ENCODE results near the gene TMEM273. TPM values are rescaled to one million over a fixed set of nuclear protein-coding genes. Genes with fewer than 3 reads are reported as not detected.

Gene TMEM273
- total RNA-seq, 1 experiment from 2014 or later = 0.09 TPM

GRCh38 chr10:49168831-49169500 is 19.2 kb downstream of the TMEM273 start:
- TF ChIP-seq ZNF671 (CRISPR knock-in tag; IDR thresholded peaks at IDR 0.05) (no peak), MXD4 (CRISPR knock-in tag; IDR thresholded peaks at IDR 0.05; ENCODE audit: borderline replicate concordance) (no peak)
- no peak for DNase-seq (ENCODE audit: low spot score)
- Mint-ChIP-seq H3K27me3 (ENCODE audit: low read depth) (no peaks in the 10 kb centered on the region; the same call in 1 of the 2 replicates), H3K36me3 (no peaks in the 10 kb centered on the region), H3K4me1 (peaks cover 8% of the 10 kb centered on the region), H3K27ac (no peak overlapping the region), H3K4me3 (no peak overlapping the region), H3K9me3 (no peaks in the 10 kb centered on the region)
- no peak for ATAC-seq
- CTCF ChIA-PET = interaction anchor here (1.2 kb wide), 1 partner anchor 350 kb away, joined by 3 read pairs; no protein-coding TSS in a partner anchor
- POLR2A ChIA-PET = no interaction called here

DNA sequence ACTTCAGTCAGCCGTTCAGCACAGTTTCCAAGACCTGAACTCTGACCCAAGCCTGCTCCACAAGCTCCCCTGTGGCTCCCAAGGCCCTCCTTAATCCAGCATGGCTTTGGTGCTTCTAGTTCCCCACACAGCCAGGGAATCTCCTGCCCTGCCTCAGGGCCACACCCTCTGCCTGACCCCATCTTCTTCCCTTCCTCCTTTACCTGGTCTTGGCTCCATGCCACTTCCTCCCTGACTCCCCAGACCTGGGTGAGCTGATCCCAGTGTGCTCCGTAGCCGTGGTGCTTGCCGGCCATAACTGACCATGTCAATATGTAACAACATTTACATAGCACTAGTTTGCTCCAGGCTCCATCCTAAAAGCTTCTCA is 20.0 kb downstream of the TMEM273 start:
- no peak overlapping the region for H3K27ac Mint-ChIP-seq
- POLR2A ChIA-PET = no interaction called here
- DNase-seq (ENCODE audit: low spot score) = no peak
- no peaks in the 10 kb centered on the region; the same call in 1 of the 2 replicates for H3K27me3 Mint-ChIP-seq (ENCODE audit: low read depth)
- CTCF ChIA-PET = interaction anchor here (0.9 kb wide), 1 partner anchor 512 kb away, joined by 4 read pairs; no protein-coding TSS in a partner anchor
- no peak for ATAC-seq
- H3K4me1 Mint-ChIP-seq = peaks cover 8% of the 10 kb centered on the region
- H3K36me3 Mint-ChIP-seq = no peaks in the 10 kb centered on the region
- no peaks in the 10 kb centered on the region for H3K9me3 Mint-ChIP-seq
- H3K4me3 Mint-ChIP-seq = no peak overlapping the region
- TF ChIP-seq, protein P1, sequence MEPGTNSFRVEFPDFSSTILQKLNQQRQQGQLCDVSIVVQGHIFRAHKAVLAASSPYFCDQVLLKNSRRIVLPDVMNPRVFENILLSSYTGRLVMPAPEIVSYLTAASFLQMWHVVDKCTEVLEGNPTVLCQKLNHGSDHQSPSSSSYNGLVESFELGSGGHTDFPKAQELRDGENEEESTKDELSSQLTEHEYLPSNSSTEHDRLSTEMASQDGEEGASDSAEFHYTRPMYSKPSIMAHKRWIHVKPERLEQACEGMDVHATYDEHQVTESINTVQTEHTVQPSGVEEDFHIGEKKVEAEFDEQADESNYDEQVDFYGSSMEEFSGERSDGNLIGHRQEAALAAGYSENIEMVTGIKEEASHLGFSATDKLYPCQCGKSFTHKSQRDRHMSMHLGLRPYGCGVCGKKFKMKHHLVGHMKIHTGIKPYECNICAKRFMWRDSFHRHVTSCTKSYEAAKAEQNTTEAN (CRISPR knock-in tag; IDR thresholded peaks at IDR 0.05) = no peak
- no peak for TF ChIP-seq JUN (CRISPR knock-in tag; IDR thresholded peaks at IDR 0.05)
- no peak for TF ChIP-seq USF2 (CRISPR knock-in tag; IDR thresholded peaks at IDR 0.05)
- no peak for TF ChIP-seq ATF6 (CRISPR knock-in tag; IDR thresholded peaks at IDR 0.05)
- TF ChIP-seq TP53 (CRISPR knock-in tag; IDR thresholded peaks at IDR 0.05) = no peak
- TF ChIP-seq ZNF263 (CRISPR knock-in tag; IDR thresholded peaks at IDR 0.05; ENCODE audit: low read depth) = no peak
- TF ChIP-seq, protein P2, sequence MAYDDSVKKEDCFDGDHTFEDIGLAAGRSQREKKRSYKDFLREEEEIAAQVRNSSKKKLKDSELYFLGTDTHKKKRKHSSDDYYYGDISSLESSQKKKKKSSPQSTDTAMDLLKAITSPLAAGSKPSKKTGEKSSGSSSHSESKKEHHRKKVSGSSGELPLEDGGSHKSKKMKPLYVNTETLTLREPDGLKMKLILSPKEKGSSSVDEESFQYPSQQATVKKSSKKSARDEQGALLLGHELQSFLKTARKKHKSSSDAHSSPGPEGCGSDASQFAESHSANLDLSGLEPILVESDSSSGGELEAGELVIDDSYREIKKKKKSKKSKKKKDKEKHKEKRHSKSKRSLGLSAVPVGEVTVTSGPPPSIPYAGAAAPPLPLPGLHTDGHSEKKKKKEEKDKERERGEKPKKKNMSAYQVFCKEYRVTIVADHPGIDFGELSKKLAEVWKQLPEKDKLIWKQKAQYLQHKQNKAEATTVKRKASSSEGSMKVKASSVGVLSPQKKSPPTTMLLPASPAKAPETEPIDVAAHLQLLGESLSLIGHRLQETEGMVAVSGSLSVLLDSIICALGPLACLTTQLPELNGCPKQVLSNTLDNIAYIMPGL (CRISPR knock-in tag; IDR thresholded peaks at IDR 0.05) = no peak
- TF ChIP-seq GTF2I (CRISPR knock-in tag; conservative IDR thresholded peaks at IDR 0.05) = no peak
- no peak for TF ChIP-seq ETV6 (CRISPR knock-in tag; IDR thresholded peaks at IDR 0.05)
- TF ChIP-seq, protein P3, sequence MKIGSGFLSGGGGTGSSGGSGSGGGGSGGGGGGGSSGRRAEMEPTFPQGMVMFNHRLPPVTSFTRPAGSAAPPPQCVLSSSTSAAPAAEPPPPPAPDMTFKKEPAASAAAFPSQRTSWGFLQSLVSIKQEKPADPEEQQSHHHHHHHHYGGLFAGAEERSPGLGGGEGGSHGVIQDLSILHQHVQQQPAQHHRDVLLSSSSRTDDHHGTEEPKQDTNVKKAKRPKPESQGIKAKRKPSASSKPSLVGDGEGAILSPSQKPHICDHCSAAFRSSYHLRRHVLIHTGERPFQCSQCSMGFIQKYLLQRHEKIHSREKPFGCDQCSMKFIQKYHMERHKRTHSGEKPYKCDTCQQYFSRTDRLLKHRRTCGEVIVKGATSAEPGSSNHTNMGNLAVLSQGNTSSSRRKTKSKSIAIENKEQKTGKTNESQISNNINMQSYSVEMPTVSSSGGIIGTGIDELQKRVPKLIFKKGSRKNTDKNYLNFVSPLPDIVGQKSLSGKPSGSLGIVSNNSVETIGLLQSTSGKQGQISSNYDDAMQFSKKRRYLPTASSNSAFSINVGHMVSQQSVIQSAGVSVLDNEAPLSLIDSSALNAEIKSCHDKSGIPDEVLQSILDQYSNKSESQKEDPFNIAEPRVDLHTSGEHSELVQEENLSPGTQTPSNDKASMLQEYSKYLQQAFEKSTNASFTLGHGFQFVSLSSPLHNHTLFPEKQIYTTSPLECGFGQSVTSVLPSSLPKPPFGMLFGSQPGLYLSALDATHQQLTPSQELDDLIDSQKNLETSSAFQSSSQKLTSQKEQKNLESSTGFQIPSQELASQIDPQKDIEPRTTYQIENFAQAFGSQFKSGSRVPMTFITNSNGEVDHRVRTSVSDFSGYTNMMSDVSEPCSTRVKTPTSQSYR (CRISPR knock-in tag; IDR thresholded peaks at IDR 0.05) = no peak
- no peak for TF ChIP-seq KAT7 (CRISPR knock-in tag; IDR thresholded peaks at IDR 0.05; ENCODE audit: borderline replicate concordance)
- TF ChIP-seq SP1 (CRISPR knock-in tag; conservative IDR thresholded peaks at IDR 0.05) = no peak
- TF ChIP-seq E2F4 (CRISPR knock-in tag; IDR thresholded peaks at IDR 0.05; ENCODE audit: borderline replicate concordance, low read depth) = no peak
- TF ChIP-seq, protein P4, sequence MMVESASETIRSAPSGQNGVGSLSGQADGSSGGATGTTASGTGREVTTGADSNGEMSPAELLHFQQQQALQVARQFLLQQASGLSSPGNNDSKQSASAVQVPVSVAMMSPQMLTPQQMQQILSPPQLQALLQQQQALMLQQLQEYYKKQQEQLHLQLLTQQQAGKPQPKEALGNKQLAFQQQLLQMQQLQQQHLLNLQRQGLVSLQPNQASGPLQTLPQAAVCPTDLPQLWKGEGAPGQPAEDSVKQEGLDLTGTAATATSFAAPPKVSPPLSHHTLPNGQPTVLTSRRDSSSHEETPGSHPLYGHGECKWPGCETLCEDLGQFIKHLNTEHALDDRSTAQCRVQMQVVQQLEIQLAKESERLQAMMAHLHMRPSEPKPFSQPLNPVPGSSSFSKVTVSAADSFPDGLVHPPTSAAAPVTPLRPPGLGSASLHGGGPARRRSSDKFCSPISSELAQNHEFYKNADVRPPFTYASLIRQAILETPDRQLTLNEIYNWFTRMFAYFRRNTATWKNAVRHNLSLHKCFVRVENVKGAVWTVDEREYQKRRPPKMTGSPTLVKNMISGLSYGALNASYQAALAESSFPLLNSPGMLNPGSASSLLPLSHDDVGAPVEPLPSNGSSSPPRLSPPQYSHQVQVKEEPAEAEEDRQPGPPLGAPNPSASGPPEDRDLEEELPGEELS (CRISPR knock-in tag; IDR thresholded peaks at IDR 0.05) = no peak
- no peak for TF ChIP-seq TEAD4 (CRISPR knock-in tag; IDR thresholded peaks at IDR 0.05)
- TF ChIP-seq ZNF138 (CRISPR knock-in tag; conservative IDR thresholded peaks at IDR 0.05) = no peak
- no peak for TF ChIP-seq ESRRA (CRISPR knock-in tag; IDR thresholded peaks at IDR 0.05; ENCODE audit: borderline replicate concordance)
